HL-60 (cell line): ENCODE measurements around the gene SMAP1.

Experiments
- GABPA ChIP-seq: IDR thresholded peaks from 2 replicates; pipeline ENCODE4 v1.6.1; 2012; ENCODE audit warnings: low read depth
- POLR2AphosphoS5 ChIP-seq: IDR thresholded peaks from 2 replicates; pipeline ENCODE4 v1.6.1; 2012; ENCODE audit warnings: low read depth
- SPI1 ChIP-seq: IDR thresholded peaks from 2 replicates; pipeline ENCODE4 v1.6.1; 2012; ENCODE audit warnings: low read depth, mild to moderate bottlenecking, borderline replicate concordance
- TF ChIP-seq, protein P1 (sequence below): IDR thresholded peaks from one replicate; pipeline ENCODE4 v1.5.1; 2011; ENCODE audit warnings: low read length, control low read depth, inconsistent platforms; ENCODE audit not compliant: insufficient read depth
- TF ChIP-seq, protein P2 (sequence below): IDR thresholded peaks from 2 replicates; pipeline ENCODE4 v1.6.1; 2012; ENCODE audit warnings: low read depth; ENCODE audit not compliant: insufficient replicate concordance

DNA sequence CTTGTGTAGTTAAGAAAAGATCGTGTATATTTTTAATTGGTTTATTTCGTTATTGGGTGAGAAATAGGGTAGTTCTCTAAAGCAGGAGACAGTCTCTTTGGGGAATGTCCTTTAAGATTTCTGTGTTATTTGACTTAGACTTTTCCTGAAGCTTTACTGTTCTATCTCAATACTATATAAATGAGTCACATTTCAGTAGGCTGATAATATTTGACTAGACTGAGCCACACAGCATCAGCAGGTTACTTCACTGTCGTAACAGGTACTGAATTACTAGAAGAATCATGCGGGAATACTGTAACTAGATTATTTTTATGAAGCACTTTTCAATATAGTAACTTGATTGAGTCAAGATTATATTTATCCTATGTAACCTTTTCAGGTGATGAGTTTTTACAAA is 1.4 kb downstream of the SMAP1 start:
- TF ChIP-seq, protein P1, sequence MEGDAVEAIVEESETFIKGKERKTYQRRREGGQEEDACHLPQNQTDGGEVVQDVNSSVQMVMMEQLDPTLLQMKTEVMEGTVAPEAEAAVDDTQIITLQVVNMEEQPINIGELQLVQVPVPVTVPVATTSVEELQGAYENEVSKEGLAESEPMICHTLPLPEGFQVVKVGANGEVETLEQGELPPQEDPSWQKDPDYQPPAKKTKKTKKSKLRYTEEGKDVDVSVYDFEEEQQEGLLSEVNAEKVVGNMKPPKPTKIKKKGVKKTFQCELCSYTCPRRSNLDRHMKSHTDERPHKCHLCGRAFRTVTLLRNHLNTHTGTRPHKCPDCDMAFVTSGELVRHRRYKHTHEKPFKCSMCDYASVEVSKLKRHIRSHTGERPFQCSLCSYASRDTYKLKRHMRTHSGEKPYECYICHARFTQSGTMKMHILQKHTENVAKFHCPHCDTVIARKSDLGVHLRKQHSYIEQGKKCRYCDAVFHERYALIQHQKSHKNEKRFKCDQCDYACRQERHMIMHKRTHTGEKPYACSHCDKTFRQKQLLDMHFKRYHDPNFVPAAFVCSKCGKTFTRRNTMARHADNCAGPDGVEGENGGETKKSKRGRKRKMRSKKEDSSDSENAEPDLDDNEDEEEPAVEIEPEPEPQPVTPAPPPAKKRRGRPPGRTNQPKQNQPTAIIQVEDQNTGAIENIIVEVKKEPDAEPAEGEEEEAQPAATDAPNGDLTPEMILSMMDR, result no peak
- TF ChIP-seq, protein P2, sequence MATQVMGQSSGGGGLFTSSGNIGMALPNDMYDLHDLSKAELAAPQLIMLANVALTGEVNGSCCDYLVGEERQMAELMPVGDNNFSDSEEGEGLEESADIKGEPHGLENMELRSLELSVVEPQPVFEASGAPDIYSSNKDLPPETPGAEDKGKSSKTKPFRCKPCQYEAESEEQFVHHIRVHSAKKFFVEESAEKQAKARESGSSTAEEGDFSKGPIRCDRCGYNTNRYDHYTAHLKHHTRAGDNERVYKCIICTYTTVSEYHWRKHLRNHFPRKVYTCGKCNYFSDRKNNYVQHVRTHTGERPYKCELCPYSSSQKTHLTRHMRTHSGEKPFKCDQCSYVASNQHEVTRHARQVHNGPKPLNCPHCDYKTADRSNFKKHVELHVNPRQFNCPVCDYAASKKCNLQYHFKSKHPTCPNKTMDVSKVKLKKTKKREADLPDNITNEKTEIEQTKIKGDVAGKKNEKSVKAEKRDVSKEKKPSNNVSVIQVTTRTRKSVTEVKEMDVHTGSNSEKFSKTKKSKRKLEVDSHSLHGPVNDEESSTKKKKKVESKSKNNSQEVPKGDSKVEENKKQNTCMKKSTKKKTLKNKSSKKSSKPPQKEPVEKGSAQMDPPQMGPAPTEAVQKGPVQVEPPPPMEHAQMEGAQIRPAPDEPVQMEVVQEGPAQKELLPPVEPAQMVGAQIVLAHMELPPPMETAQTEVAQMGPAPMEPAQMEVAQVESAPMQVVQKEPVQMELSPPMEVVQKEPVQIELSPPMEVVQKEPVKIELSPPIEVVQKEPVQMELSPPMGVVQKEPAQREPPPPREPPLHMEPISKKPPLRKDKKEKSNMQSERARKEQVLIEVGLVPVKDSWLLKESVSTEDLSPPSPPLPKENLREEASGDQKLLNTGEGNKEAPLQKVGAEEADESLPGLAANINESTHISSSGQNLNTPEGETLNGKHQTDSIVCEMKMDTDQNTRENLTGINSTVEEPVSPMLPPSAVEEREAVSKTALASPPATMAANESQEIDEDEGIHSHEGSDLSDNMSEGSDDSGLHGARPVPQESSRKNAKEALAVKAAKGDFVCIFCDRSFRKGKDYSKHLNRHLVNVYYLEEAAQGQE, result no peak
- no peak for TF ChIP-seq POLR2AphosphoS5
- TF ChIP-seq SPI1, result no peak
- no peak for TF ChIP-seq GABPA
